GM13976 (cell line): ENCODE results near the gene FAM193B.
"Not testable (repeated sequence)": the region's sequence is repeated elsewhere in the genome, so short reads cannot be mapped to it uniquely, and the experiment has no call there.

Source experiments
- DNase-seq: peaks from one replicate; pipeline ENCODE4 v3.0.0; 2012; ENCODE audit warnings: low spot score
- CTCF ChIP-seq: IDR thresholded peaks from 2 replicates; pipeline ENCODE4 v1.5.1; 2012; ENCODE audit warnings: borderline replicate concordance, mild to moderate bottlenecking; ENCODE audit not compliant: insufficient read depth; ENCODE audit errors: extremely low read depth, missing control alignments, control extremely low read depth
- in situ Hi-C: fragments of 300-500 bp; cut with MboI; formaldehyde crosslinking; loops from one replicate; pipeline ENCODE4 v1.12.0; 2022; ENCODE audit warnings: low sequenced_read_pairs, mixed read lengths, inconsistent platforms; ENCODE audit not compliant: unreplicated experiment

FAM193B gene

GRCh38 chr5:177578316-177578715, 24.0 kb upstream of the FAM193B start:
- no peak for DNase-seq
- no peak for TF ChIP-seq CTCF
- in situ Hi-C loops: no loop called here

- TF ChIP-seq CTCF: no peak
- DNase-seq: no peak
- in situ Hi-C loops: no loop called here
Measured at GRCh38 chr5:177576169-177576568, 21.8 kb upstream of the FAM193B start.

GRCh38 chr5:177575488-177575887, 21.1 kb upstream of the FAM193B start:
- in situ Hi-C loops: no loop called here
- DNase-seq: no peak
- TF ChIP-seq CTCF: no peak

GRCh38 chr5:177569894-177570293, 15.5 kb upstream of the FAM193B start:
- in situ Hi-C loops: no loop called here
- TF ChIP-seq CTCF: no peak
- no peak for DNase-seq

GRCh38 chr5:177568326-177568725, 14.0 kb upstream of the FAM193B start:
- no peak for TF ChIP-seq CTCF
- DNase-seq: no peak
- in situ Hi-C loops: no loop called here

- no peak for TF ChIP-seq CTCF
- in situ Hi-C loops: no loop called here
- no peak for DNase-seq
Measured at GRCh38 chr5:177565046-177565445, 10.7 kb upstream of the FAM193B start.

- in situ Hi-C loops, DNase-seq: not testable (repeated sequence)
Measured at GRCh38 chr5:177559446-177559941, 5.1 kb upstream of the FAM193B start.
